Measurements from ENCODE around the gene SLC22A23. TPM values are rescaled to one million over a fixed set of nuclear protein-coding genes. Genes with fewer than 3 reads are reported as not detected.
A peak's percentile ranks its signal among the peaks of the same experiment; 100 is the strongest.

Gene SLC22A23
- total RNA-seq, 4 donors from 2014 or later = 7.1 to 9.6 (median 8.2) TPM

- no peak for DNase-seq (ENCODE audit: low spot score in 2 of 2)
- Histone ChIP-seq H3K9me3 (no peaks in the 10 kb centered on the region), H3K4me1 (peaks cover 0 to 60% (median 40%) of the 10 kb centered on the region in 4 donors), H3K27ac (peak within 1 kb of the TSS; percentile 59 to 92 (median 84)), H3K36me3 (no peaks in the 10 kb centered on the region), H3K4me3 (peak within 1 kb of the TSS; percentile 47 to 63 (median 50)), H3K27me3 (peaks cover 0 to 53% of the 10 kb centered on the region in 2 donors)
- 0 to 1% methylated on average over 26 to 47 of the region's 66 CpGs for WGBS, 2 donors
- peak in 1 of 2 donors; percentile 58 for TF ChIP-seq EP300 (IDR thresholded peaks at IDR 0.05)
- TF ChIP-seq, protein P1, sequence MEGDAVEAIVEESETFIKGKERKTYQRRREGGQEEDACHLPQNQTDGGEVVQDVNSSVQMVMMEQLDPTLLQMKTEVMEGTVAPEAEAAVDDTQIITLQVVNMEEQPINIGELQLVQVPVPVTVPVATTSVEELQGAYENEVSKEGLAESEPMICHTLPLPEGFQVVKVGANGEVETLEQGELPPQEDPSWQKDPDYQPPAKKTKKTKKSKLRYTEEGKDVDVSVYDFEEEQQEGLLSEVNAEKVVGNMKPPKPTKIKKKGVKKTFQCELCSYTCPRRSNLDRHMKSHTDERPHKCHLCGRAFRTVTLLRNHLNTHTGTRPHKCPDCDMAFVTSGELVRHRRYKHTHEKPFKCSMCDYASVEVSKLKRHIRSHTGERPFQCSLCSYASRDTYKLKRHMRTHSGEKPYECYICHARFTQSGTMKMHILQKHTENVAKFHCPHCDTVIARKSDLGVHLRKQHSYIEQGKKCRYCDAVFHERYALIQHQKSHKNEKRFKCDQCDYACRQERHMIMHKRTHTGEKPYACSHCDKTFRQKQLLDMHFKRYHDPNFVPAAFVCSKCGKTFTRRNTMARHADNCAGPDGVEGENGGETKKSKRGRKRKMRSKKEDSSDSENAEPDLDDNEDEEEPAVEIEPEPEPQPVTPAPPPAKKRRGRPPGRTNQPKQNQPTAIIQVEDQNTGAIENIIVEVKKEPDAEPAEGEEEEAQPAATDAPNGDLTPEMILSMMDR (IDR thresholded peaks at IDR 0.05) = no peak
- peak in 1 of 2 donors; percentile 29 for TF ChIP-seq POLR2A (IDR thresholded peaks at IDR 0.05)
These were observed 229.3 kb downstream of the SLC22A23 start, which contains the start of gene TUBB2B for GRCh38 chr6:3227363-3228045. TSS of gene TUBB2B (minus strand) at chr6:3227653. CDS start at chr6:3227543, 110 bp downstream.

GRCh38 chr6:3226481-3227362 is 230.1 kb downstream of the SLC22A23 start:
- no peak for DNase-seq (ENCODE audit: low spot score in 2 of 2)
- WGBS, 2 donors = 3% methylated on average over 51 to 54 of the region's 54 CpGs
- Histone ChIP-seq H3K27ac (peak overlapping the region; percentile 59 to 92 (median 80)), H3K4me3 (peak overlapping the region; percentile 47 to 63 (median 50)), H3K36me3 (no peaks in the 10 kb centered on the region), H3K9me3 (no peaks in the 10 kb centered on the region), H3K27me3 (peaks cover 0 to 46% of the 10 kb centered on the region in 2 donors), H3K4me1 (peaks cover 0 to 54% (median 36%) of the 10 kb centered on the region in 4 donors)
- TF ChIP-seq, protein P1 (IDR thresholded peaks at IDR 0.05) = no peak
- no peak for TF ChIP-seq EP300 (IDR thresholded peaks at IDR 0.05)
- TF ChIP-seq POLR2A (IDR thresholded peaks at IDR 0.05) = no peak

GRCh38 chr6:3226042-3226441 is 230.8 kb downstream of the SLC22A23 start:
- H3K4me3 ChIP-seq = peak overlapping the region in 3 of 4 donors; percentile 47 to 63 (median 49)
- 83 to 92% methylated on average over 10 of the region's 10 CpGs for WGBS, 2 donors
- no peak for DNase-seq (ENCODE audit: low spot score in 2 of 2)
- no peaks in the 10 kb centered on the region for H3K9me3 ChIP-seq
- peaks cover 0 to 47% (median 33%) of the 10 kb centered on the region in 4 donors for H3K4me1 ChIP-seq
- peak overlapping the region in 2 of 4 donors; percentile 80 to 92 for H3K27ac ChIP-seq
- TF ChIP-seq, protein P1 (IDR thresholded peaks at IDR 0.05) = no peak
- no peak for TF ChIP-seq EP300 (IDR thresholded peaks at IDR 0.05)
- peaks cover 0 to 46% of the 10 kb centered on the region in 2 donors for H3K27me3 ChIP-seq
- H3K36me3 ChIP-seq = no peaks in the 10 kb centered on the region

- no peak for TF ChIP-seq POLR2A (IDR thresholded peaks at IDR 0.05)
- Histone ChIP-seq H3K9me3 (no peaks in the 10 kb centered on the region), H3K36me3 (no peaks in the 10 kb centered on the region), H3K27ac (no peak overlapping the region), H3K4me3 (no peak overlapping the region), H3K4me1 (peaks cover 0 to 15% (median 9%) of the 10 kb centered on the region in 4 donors), H3K27me3 (peaks cover 0 to 18% of the 10 kb centered on the region in 2 donors)
- 74 to 79% methylated on average over 4 of the region's 4 CpGs for WGBS, 2 donors
- no peak for DNase-seq (ENCODE audit: low spot score in 2 of 2)
These were observed 234.3 kb downstream of the SLC22A23 start for GRCh38 chr6:3222506-3223038.

- no peak overlapping the region for H3K4me3 ChIP-seq
- H3K9me3 ChIP-seq = no peaks in the 10 kb centered on the region
- DNase-seq (ENCODE audit: low spot score in 2 of 2) = no peak
- TF ChIP-seq POLR2A (IDR thresholded peaks at IDR 0.05) = no peak
- TF ChIP-seq, protein P1 (IDR thresholded peaks at IDR 0.05) = no peak
- TF ChIP-seq EP300 (IDR thresholded peaks at IDR 0.05) = no peak
- WGBS, 2 donors = 92 to 96% methylated on average over 4 of the region's 4 CpGs
- H3K27ac ChIP-seq = no peak overlapping the region
- H3K27me3 ChIP-seq = peaks cover 0 to 8% of the 10 kb centered on the region in 2 donors
- H3K4me1 ChIP-seq = peaks cover 0 to 5% (median under 1%) of the 10 kb centered on the region in 4 donors
- no peaks in the 10 kb centered on the region for H3K36me3 ChIP-seq
These were observed 235.3 kb downstream of the SLC22A23 start for GRCh38 chr6:3221578-3221977.
